Stimulated activated memory B cell treated with anti-CD40 and anti-IgM and Interleukin-4, amounts not matched to agents 10 μg/mL and 1 μg/mL and 100 μg/mL, for 72 hours (primary cell): Measurements from ENCODE around the gene RTL10.

ENCODE experiments used
- ATAC-seq: fragments of 150-1000 bp; cut with Tn5 transposase; 2 replicates; pipeline ENCODE4 v1.10.0; 2021
- H3K27ac Mint-ChIP-seq: one replicate; pipeline ENCODE4 v1.8.0; 2022; ENCODE audit warnings: mild to moderate bottlenecking, mixed read lengths
- H3K27me3 Mint-ChIP-seq: one replicate; pipeline ENCODE4 v1.8.0; 2022; ENCODE audit warnings: mixed read lengths
- H3K36me3 Mint-ChIP-seq: one replicate; pipeline ENCODE4 v1.8.0; 2022; ENCODE audit warnings: mixed read lengths
- H3K4me1 Mint-ChIP-seq: one replicate; pipeline ENCODE4 v1.8.0; 2022; ENCODE audit warnings: mixed read lengths
- H3K4me3 Mint-ChIP-seq: one replicate; pipeline ENCODE4 v1.8.0; 2022; ENCODE audit warnings: mild to moderate bottlenecking, moderate library complexity, mixed read lengths
- H3K9me3 Mint-ChIP-seq: one replicate; pipeline ENCODE4 v1.8.0; 2022; ENCODE audit warnings: mixed read lengths

The RTL10 gene

GRCh38 chr22:19882446-19883381 is 28.0 kb upstream of the RTL10 start:
- no peak for ATAC-seq
- no peaks in the 10 kb centered on the region for H3K27me3 Mint-ChIP-seq
- peaks cover 22% of the 10 kb centered on the region for H3K4me1 Mint-ChIP-seq
- no peaks in the 10 kb centered on the region for H3K36me3 Mint-ChIP-seq
- no peaks in the 10 kb centered on the region for H3K9me3 Mint-ChIP-seq
- H3K4me3 Mint-ChIP-seq = no peak overlapping the region
- H3K27ac Mint-ChIP-seq = no peak overlapping the region

GRCh38 chr22:19880786-19881569 is 26.3 kb upstream of the RTL10 start:
- H3K4me1 Mint-ChIP-seq = peaks cover 6% of the 10 kb centered on the region
- no peak overlapping the region for H3K4me3 Mint-ChIP-seq
- no peaks in the 10 kb centered on the region for H3K9me3 Mint-ChIP-seq
- H3K27ac Mint-ChIP-seq = no peak overlapping the region
- H3K27me3 Mint-ChIP-seq = no peaks in the 10 kb centered on the region
- ATAC-seq = no peak
- no peaks in the 10 kb centered on the region for H3K36me3 Mint-ChIP-seq

GRCh38 chr22:19879992-19880785 is 25.5 kb upstream of the RTL10 start:
- no peak overlapping the region for H3K27ac Mint-ChIP-seq
- no peaks in the 10 kb centered on the region for H3K4me1 Mint-ChIP-seq
- H3K9me3 Mint-ChIP-seq = no peaks in the 10 kb centered on the region
- ATAC-seq = no peak
- H3K27me3 Mint-ChIP-seq = no peaks in the 10 kb centered on the region
- H3K4me3 Mint-ChIP-seq = no peak overlapping the region
- H3K36me3 Mint-ChIP-seq = no peaks in the 10 kb centered on the region

- ATAC-seq = no peak
- Mint-ChIP-seq H3K9me3 (no peaks in the 10 kb centered on the region), H3K4me1 (no peaks in the 10 kb centered on the region), H3K27ac (no peak overlapping the region), H3K36me3 (no peaks in the 10 kb centered on the region), H3K4me3 (no peak overlapping the region), H3K27me3 (no peaks in the 10 kb centered on the region)
Observed at GRCh38 chr22:19879643-19879991, 24.9 kb upstream of the RTL10 start.

- Mint-ChIP-seq H3K4me3 (no peak overlapping the region), H3K4me1 (no peaks in the 10 kb centered on the region), H3K36me3 (no peaks in the 10 kb centered on the region), H3K27me3 (no peaks in the 10 kb centered on the region), H3K27ac (no peak overlapping the region), H3K9me3 (no peaks in the 10 kb centered on the region)
- no peak for ATAC-seq
Observed at GRCh38 chr22:19879246-19879570, 24.5 kb upstream of the RTL10 start.

- Mint-ChIP-seq H3K27ac (no peak overlapping the region), H3K36me3 (no peaks in the 10 kb centered on the region), H3K4me1 (no peaks in the 10 kb centered on the region), H3K4me3 (no peak overlapping the region), H3K27me3 (no peaks in the 10 kb centered on the region), H3K9me3 (no peaks in the 10 kb centered on the region)
- ATAC-seq = no peak
Observed at GRCh38 chr22:19878461-19879245, 24.0 kb upstream of the RTL10 start.

GRCh38 chr22:19877626-19878339 is 23.1 kb upstream of the RTL10 start:
- Mint-ChIP-seq H3K27ac (no peak overlapping the region), H3K36me3 (no peaks in the 10 kb centered on the region), H3K27me3 (no peaks in the 10 kb centered on the region), H3K4me1 (no peaks in the 10 kb centered on the region), H3K4me3 (no peak overlapping the region), H3K9me3 (no peaks in the 10 kb centered on the region)
- no peak for ATAC-seq

- Mint-ChIP-seq H3K4me3 (no peak overlapping the region), H3K27me3 (no peaks in the 10 kb centered on the region), H3K36me3 (no peaks in the 10 kb centered on the region), H3K9me3 (no peaks in the 10 kb centered on the region), H3K4me1 (no peaks in the 10 kb centered on the region), H3K27ac (no peak overlapping the region)
- peak; percentile 7 for ATAC-seq
Observed at GRCh38 chr22:19876941-19877625, 22.4 kb upstream of the RTL10 start.

- Mint-ChIP-seq H3K4me1 (no peaks in the 10 kb centered on the region), H3K36me3 (no peaks in the 10 kb centered on the region), H3K4me3 (no peak overlapping the region), H3K27me3 (no peaks in the 10 kb centered on the region), H3K9me3 (no peaks in the 10 kb centered on the region), H3K27ac (no peak overlapping the region)
- ATAC-seq = no peak
Observed at GRCh38 chr22:19876314-19876940, 21.8 kb upstream of the RTL10 start.

- no peaks in the 10 kb centered on the region for H3K4me1 Mint-ChIP-seq
- no peaks in the 10 kb centered on the region for H3K9me3 Mint-ChIP-seq
- no peak overlapping the region for H3K27ac Mint-ChIP-seq
- ATAC-seq = no peak
- no peaks in the 10 kb centered on the region for H3K27me3 Mint-ChIP-seq
- H3K36me3 Mint-ChIP-seq = no peaks in the 10 kb centered on the region
- H3K4me3 Mint-ChIP-seq = no peak overlapping the region
Observed at GRCh38 chr22:19875531-19876313, 21.0 kb upstream of the RTL10 start.

- no peak for ATAC-seq
- Mint-ChIP-seq H3K4me1 (no peaks in the 10 kb centered on the region), H3K27ac (no peak overlapping the region), H3K36me3 (no peaks in the 10 kb centered on the region), H3K27me3 (no peaks in the 10 kb centered on the region), H3K4me3 (no peak overlapping the region), H3K9me3 (no peaks in the 10 kb centered on the region)
Observed at GRCh38 chr22:19875061-19875530, 20.4 kb upstream of the RTL10 start.

- no peaks in the 10 kb centered on the region for H3K9me3 Mint-ChIP-seq
- H3K27me3 Mint-ChIP-seq = no peaks in the 10 kb centered on the region
- no peak overlapping the region for H3K27ac Mint-ChIP-seq
- no peak overlapping the region for H3K4me3 Mint-ChIP-seq
- ATAC-seq = no peak
- no peaks in the 10 kb centered on the region for H3K36me3 Mint-ChIP-seq
- H3K4me1 Mint-ChIP-seq = no peaks in the 10 kb centered on the region
Observed at GRCh38 chr22:19874307-19875060, 19.8 kb upstream of the RTL10 start.
